HG02870 (cell line): ENCODE results near the gene ING2.
"Not testable (repeated sequence)": the region's sequence is repeated elsewhere in the genome, so short reads cannot be mapped to it uniquely, and the experiment has no call there.

Experiments
- ATAC-seq: cut with Tn5 transposase; IDR thresholded peaks from one replicate; pipeline ENCODE4 v1.9.1; 2021; ENCODE audit warnings: mild to moderate bottlenecking, moderate library complexity; ENCODE audit not compliant: unreplicated experiment

The ING2 gene

DNA sequence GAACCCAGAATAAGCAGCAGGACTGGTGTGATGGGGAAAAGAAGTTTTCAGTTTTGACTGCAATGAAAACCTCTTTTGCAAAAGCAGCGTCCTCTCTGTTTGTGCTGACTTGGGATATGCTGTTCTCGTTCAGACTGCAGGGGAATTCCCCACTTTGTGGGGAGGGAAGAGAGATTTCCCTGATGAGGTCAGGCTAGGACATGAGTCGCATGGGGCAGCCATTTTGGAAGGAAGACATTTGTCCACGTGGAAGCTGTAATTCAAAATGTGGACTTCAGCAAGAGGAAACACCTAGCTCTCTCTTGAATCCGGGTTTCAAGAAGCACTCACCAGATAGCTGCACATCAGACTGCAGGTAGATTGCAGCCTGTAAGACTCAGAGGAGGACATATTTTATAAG is 39.3 kb downstream of the ING2 start:
- no peak for ATAC-seq

DNA sequence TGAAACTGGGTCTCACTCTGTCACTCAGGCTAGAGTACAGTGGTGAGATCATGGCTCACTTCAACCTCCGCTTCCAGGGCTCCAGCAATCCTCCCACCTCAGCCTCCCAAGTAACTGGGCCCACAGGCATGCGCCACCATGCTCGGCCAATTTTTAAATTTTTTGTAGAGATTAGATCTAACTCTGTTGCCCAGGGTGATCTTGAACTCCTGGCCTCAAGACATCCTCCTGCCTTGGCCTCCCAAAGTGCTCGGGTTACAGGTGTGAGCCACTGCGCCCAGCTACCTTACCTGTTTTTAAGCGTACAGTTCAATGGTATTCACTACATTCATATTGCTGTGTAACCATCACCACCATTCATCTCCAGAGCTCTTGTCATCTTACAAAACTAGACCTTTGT is 41.5 kb downstream of the ING2 start:
- no peak for ATAC-seq

DNA sequence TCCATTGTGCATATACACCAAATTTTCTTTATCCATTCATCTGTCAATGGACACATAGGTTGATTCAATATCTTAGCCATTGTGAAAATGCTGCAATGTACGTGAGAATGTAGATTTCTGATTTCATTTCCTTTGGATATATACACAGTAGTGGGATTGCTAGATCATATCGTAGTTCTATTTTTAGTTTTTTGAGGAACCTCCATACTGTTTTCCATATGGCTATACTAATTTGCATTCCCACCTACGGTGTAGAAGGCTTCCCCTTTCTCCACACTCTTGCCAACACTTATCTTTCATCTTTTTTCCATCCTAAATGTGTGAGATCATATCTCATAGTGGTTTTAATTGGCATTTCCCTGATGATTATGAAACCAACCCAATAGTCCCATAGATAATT is 43.4 kb downstream of the ING2 start:
- no peak for ATAC-seq

DNA sequence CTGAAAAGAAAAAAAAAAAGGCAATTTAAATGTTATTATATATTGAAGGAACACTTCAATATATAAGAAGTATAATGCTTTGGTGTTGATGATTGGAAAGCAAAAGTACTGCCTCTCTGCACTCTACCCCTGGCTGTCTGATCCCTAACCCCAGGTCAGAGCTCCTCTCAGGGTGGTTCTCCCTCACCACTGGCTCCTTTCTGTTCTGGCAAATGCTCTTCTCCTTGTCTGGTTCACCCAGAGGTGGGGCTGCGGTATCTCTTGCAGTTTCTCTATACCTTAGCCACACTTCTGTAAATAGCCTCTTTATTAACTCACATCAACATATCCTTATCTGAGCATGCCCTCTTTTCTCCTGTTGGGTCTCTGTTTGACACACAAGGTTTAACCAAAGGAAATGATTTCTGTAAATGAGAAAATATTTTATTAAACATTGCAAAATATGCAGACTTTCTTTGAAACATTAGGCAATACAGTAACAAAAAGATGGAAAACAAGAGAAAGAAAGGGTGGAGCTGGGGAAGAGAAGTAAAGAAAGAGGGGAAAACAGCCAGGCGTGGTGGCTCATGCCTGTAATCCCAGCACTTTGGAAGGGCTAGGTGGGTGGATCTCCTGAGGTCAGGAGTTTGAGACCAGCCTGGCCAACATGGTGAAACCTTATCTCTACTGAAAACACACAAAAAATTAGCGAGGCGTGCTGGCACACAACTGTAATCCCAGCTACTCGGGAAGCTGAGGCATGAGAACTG is 45.7 kb downstream of the ING2 start:
- ATAC-seq = no peak

DNA sequence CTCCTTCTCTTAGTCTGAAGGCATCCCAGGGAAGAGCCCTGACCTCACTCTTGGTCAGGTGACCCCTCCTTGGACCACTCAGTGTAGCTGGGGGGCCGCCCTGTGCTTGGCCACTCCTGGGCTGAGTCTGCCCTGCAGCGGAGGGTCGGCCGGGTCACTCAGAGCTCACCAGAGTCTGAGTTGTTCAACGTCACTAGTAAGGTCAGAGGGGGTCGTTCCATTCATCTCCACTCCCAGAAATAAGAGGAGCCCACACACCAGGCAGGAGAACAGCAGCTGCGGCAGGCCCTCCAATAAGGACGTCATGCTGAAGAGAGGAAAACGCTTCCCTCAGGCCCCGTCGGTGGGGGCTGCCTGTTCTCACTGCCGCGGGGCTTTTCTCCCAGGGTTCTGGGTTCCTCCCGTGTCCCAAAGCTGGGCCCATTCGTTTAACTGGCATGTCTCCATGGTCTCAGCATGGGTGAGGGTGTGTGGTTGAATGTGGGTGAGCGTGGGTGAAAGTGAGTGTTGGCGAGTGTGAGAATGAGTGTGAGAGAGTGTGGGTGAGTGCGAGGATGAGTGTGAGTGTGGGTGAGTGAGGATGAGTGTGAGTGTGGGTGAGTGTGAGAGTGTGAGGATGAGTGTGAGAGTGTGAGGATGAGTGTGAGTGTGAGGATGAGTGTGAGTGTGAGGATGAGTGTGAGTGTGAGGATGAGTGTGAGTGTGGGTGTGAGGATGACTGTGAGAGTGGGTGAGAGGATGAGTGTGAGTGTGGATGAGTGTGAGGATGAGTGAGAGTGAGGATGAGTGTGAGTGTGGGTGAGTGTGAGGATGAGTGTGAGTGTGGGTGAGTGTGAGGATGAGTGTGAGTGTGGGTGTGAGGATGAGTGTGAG is 47.7 kb downstream of the ING2 start:
- ATAC-seq = no peak

DNA sequence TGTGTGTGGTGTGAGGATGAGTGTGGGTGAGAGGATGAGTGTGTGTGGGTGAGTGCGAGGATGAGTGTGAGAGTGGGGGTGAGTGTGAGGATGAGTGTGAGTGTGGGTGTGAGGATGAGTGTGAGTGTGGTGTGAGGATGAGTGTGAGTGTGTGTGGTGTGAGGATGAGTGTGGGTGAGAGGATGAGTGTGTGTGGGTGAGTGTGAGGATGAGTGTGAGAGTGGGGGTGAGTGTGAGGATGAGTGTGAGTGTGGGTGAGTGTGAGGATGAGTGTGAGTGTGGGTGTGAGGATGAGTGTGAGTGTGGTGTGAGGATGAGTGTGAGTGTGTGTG is 48.3 kb downstream of the ING2 start:
- ATAC-seq = not testable (repeated sequence)

DNA sequence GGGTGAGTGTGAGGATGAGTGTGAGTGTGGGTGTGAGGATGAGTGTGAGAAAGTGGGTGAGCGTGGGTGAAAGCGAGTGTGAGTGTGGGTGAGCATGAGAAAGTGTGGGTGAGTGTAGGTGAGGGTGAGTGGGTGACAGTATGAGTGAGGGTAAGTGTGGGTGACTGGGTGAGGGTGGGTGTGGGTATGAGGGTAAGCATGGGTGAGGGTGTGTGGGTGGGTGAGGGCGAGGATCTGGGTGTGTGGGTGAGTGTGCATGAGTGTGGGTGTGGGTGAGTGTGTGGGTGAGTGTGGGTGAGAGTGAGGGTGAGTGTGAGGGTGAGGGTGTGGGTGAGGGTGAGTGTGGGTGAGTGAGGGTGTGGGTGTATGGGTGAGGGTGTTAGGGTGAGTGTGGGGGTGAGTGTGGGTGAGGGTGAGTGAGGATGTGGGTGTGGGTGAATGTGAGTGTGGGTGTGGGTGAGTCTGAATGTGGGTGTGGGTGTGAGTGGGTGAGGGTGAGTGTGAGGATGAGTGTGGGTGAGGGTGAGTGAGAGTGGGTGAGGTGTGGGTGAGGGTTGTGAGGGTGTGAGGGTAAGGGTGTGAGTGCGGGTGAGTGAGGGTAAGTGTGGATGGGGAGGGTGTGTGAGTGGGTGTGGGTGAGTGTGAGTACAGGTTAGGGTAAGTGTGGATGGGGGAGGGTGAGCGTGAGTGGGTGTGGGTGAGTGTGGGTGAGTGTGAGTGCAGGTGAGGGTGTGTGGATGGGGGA is 48.9 kb downstream of the ING2 start:
- ATAC-seq = no peak

DNA sequence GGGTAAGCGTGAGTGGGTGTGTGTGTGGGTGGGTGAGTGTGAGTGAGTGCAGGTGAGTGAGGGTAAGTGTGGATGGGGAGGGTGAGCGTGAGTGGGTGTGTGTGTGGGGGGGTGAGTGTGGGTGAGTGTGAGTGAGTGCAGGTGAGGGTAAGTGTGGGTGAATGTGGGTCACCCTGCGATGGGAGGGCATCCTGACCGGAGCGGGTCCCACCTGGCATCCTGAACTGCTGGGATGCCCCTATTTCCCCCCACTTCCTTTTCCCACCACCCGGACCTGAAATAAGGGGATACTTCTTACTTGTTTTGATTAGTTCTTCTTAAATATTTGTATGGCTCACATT is 49.5 kb downstream of the ING2 start:
- no peak for ATAC-seq

DNA sequence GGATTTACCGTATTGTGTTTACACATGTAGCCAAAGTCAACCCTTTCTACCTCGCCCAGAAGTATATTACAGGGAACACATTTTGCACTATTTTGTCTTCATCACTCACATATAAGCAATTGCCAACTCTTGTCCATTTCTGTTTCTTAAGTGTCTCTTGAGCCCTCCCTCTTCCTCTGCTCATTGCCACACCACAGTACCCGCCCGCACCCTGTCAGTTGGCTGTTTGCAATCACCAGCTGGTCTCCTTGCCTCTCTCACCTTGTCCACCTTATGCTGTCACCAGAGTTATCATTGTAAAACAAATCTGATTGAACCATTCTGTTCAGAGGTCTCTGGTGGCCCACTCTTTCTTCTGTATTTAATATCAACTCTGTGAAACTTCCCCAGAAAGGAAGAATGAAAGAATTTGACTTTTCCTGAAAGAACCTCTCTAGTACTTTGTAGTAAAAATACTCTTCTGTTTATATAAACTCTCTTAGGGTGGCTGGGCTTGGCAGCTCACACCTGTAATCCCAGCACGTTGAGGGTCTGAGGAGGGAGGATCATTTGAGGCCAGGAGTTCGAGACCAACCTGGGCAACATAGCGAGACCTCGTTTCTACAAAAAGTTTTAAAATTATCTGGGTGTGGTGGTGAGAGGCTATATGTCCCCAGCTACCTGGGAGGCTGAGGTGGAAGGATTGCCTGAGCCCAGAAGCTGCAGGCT is 50.2 kb downstream of the ING2 start:
- ATAC-seq = no peak

DNA sequence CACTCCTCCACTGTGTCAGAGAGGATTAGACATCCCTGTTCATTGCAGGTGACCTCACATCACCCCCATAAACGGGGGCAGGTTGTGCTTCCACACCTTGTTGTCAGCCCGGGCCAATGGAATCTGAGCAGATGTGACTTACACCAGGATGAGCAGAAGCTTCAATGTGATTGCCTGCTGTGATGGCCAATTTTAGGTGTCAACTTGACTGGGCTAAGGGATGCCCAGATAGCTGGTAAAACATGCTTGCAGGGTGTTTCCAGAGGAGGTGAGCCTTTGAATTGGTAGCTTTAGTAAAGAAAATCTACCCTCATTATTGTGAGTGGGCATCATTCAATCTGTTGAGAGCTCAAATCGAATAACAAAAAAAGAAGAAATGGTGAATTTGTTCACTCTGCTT is 52.1 kb downstream of the ING2 start:
- ATAC-seq = no peak

DNA sequence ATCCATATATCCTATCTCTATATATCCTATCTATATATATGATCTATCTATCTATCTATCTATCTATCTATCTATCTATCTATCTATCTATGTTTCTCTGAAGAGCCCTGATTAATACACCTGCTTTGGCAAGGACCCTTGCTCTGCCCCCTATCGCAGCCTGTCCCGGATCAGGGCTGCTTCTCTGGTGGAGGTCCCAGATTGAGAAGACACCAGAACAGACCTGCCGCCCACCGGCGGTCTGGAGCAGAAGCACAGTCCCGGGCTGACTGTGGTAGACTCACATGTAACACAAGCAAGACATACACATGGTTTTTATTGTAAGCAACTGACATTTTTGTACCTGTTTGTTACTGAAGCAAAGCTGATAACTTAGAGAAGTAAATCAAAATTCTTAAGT is 52.8 kb downstream of the ING2 start:
- no peak for ATAC-seq

DNA sequence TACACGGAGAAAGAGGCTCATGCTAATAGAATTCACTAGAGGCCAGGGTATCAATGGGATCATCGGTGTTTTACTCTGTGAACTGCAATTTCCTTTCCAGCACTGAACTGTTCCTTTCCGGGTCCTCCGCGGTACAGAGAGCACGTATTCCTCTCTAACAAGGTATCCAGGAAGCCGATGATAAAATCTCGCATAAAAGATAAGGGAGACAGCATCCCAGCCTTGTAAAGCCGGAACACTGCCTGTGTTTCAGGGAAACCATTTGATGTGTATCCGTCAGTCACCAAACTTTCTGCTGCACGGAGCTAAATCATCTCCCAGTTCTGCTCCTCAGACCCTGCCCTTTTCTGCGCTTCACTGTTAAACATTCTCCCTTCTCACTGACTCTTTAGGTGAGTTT is 54.0 kb downstream of the ING2 start:
- ATAC-seq = no peak

DNA sequence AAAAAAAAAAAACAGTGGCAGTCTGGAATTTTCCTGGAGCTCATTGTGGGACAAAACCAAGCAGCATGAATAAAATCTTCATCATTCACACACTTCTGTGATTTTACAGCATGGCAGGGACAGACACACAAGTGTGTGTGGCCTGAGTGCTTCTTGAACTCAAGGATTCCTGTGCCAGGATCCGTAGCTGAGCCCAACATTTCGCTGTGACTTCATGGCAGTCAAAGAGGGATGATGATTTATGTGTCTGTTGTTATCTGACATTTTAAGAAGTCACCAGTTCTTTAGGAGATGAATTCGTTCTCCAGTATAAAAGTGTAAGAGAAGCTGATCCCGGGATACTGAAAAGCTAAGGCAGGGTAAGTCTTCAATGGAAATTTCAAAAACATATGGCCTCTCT is 57.0 kb downstream of the ING2 start:
- ATAC-seq = no peak
